ENCODE data around the gene COX15.

- no peak for TF ChIP-seq CTCF (IDR thresholded peaks at IDR 0.05)
- no peak for TF ChIP-seq POLR2A (IDR thresholded peaks at IDR 0.05; ENCODE audit: low read depth)
- no peak for TF ChIP-seq POLR2AphosphoS5 (IDR thresholded peaks at IDR 0.05)
- no peak for TF ChIP-seq EP300 (IDR thresholded peaks at IDR 0.05)
Observed at GRCh38 chr10:99742254-99742653, 10.3 kb upstream of the COX15 start.
